SK-N-SH treated with all-trans-retinoic acid at 6 μM for 48 hours (cell line): ENCODE results near the gene COA5.

Source experiments
- ARNTL ChIP-seq: fragments of 450-650 bp; formaldehyde crosslinking; IDR thresholded peaks from 2 replicates; pipeline ENCODE4 v1.5.0; 2020; ENCODE audit warnings: low read depth, mild to moderate bottlenecking, moderate library complexity, borderline replicate concordance
- CREB5 ChIP-seq: fragments of 250-450 bp; sonication (Bioruptor Pico); IDR thresholded peaks from 2 replicates; pipeline ENCODE4 v1.5.1; 2020; ENCODE audit warnings: low read depth, mild to moderate bottlenecking, moderate library complexity
- CSRNP3 ChIP-seq: fragments of 250-450 bp; sonication (Bioruptor Pico); IDR thresholded peaks from 2 replicates; pipeline ENCODE4 v1.5.1; 2021; ENCODE audit warnings: mild to moderate bottlenecking, moderate library complexity
- ESRRG ChIP-seq: fragments of 250-450 bp; sonication (Bioruptor Pico); IDR thresholded peaks from 2 replicates; pipeline ENCODE4 v1.6.1; 2021; ENCODE audit warnings: mild to moderate bottlenecking
- ISL1 ChIP-seq: fragments of 250-450 bp; sonication (Bioruptor Pico); IDR thresholded peaks from 2 replicates; pipeline ENCODE4 v2.1.2; 2022; ENCODE audit warnings: mild to moderate bottlenecking, moderate library complexity
- OSR1 ChIP-seq: fragments of 250-450 bp; sonication (Bioruptor Pico); IDR thresholded peaks from 2 replicates; pipeline ENCODE4 v1.8.0; 2022; ENCODE audit warnings: moderate library complexity, mild to moderate bottlenecking, inconsistent platforms
- PATZ1 ChIP-seq: fragments of 250-450 bp; sonication (Bioruptor Pico); IDR thresholded peaks from 2 replicates; pipeline ENCODE4 v1.8.0; 2020; ENCODE audit warnings: mild to moderate bottlenecking, moderate library complexity, borderline replicate concordance
- POU6F1 ChIP-seq: fragments of 250-450 bp; sonication (Bioruptor Pico); IDR thresholded peaks from 2 replicates; pipeline ENCODE4 v1.8.0; 2021; ENCODE audit warnings: low read depth, mild to moderate bottlenecking, moderate library complexity, borderline replicate concordance
- RARB ChIP-seq: fragments of 250-450 bp; sonication (Bioruptor Pico); IDR thresholded peaks from 2 replicates; pipeline ENCODE4 v1.8.0; 2021; ENCODE audit warnings: mild to moderate bottlenecking, moderate library complexity
- TCF4 ChIP-seq: fragments of 250-450 bp; sonication (Bioruptor Pico); IDR thresholded peaks from 2 replicates; pipeline ENCODE4 v1.8.0; 2021; ENCODE audit warnings: mild to moderate bottlenecking, moderate library complexity, borderline replicate concordance
- TSHZ2 ChIP-seq: fragments of 250-450 bp; sonication (Bioruptor Pico); IDR thresholded peaks from 2 replicates; pipeline ENCODE4 v1.5.0; 2020; ENCODE audit warnings: mild to moderate bottlenecking, moderate library complexity
- ZFP30 ChIP-seq: fragments of 450-650 bp; formaldehyde crosslinking; IDR thresholded peaks from 2 replicates; pipeline ENCODE4 v1.5.0; 2022; ENCODE audit warnings: mild to moderate bottlenecking, moderate library complexity
- ZNF70 ChIP-seq: fragments of 450-650 bp; formaldehyde crosslinking; IDR thresholded peaks from 2 replicates; pipeline ENCODE4 v1.5.0; 2020; ENCODE audit warnings: mild to moderate bottlenecking, moderate library complexity
- ZNF8 ChIP-seq: fragments of 450-650 bp; formaldehyde crosslinking; IDR thresholded peaks from 2 replicates; pipeline ENCODE4 v1.5.0; 2020; ENCODE audit warnings: mild to moderate bottlenecking, moderate library complexity

- no peak for TF ChIP-seq ESRRG (CRISPR knock-in tag)
- TF ChIP-seq ARNTL (CRISPR knock-in tag): no peak
- TF ChIP-seq ZNF70 (CRISPR knock-in tag): no peak
- no peak for TF ChIP-seq ISL1 (CRISPR knock-in tag)
- TF ChIP-seq TSHZ2 (CRISPR knock-in tag): no peak
- TF ChIP-seq TCF4: no peak
- TF ChIP-seq PATZ1 (CRISPR knock-in tag): no peak
- no peak for TF ChIP-seq ZFP30 (CRISPR knock-in tag)
- TF ChIP-seq POU6F1 (CRISPR knock-in tag): no peak
- no peak for TF ChIP-seq RARB (CRISPR knock-in tag)
- TF ChIP-seq OSR1 (CRISPR knock-in tag): no peak
- TF ChIP-seq CREB5 (CRISPR knock-in tag): no peak
- no peak for TF ChIP-seq ZNF8 (CRISPR knock-in tag)
- TF ChIP-seq CSRNP3 (CRISPR knock-in tag): no peak
Observed at GRCh38 chr2:98569197-98569793, 39.0 kb downstream of the COA5 start.
